ENCODE measurements around the gene GPR17.
A peak's percentile ranks its signal among the peaks of the same experiment; 100 is the strongest.

Gene GPR17

DNA sequence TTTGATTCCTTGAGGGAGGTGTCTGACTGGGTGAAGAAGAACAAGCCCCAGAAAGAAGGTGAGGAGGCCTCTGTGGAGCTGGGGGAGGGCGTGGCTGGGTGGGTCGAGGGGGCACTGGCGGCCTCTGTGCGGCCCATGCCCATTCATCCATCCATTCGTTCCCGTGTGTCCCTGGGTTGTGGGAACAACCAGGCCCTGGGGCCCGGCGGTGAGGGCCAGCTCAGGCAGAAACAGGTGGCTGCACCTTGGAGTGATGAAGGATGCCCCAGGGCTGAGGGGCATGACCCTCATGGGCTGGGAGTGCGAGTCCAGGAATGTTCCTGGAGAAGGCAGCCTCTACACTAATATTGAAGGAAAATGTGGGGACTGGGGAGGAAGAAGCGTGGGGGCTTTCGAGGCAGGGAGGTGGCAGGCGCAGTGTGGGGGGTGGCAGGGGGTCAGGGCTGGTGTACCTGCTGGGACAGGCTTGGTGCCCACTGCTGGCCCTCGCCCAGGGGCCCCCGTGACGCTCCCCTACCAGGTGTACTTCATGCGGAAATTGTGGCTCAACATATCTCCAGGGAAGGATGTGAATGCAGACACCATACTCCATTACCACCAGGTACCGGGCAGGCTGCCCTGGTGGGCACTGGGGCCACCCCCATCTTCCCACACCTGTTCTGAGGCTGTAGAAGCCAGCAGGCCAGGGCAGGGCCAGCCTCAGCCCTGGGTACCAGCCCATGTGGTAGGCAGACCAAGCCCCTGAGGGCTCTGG lies 11.2 kb upstream of the GPR17 start:
- peaks cover 10% of the 10 kb centered on the region for H3K4me1 ChIP-seq (ENCODE audit: control insufficient read depth, insufficient read depth, low read length)
- H3K4me3 ChIP-seq (ENCODE audit: low read length), result no peak overlapping the region
- H3K27ac ChIP-seq (ENCODE audit: low read depth, low read length), result peak overlapping the region; percentile 50
- no peaks in the 10 kb centered on the region for H3K36me3 ChIP-seq (ENCODE audit: control insufficient read depth, insufficient read depth, low read length)
- no peaks in the 10 kb centered on the region for H3K27me3 ChIP-seq (ENCODE audit: control insufficient read depth, insufficient read depth, low read length)
- no peak overlapping the region for H3K9ac ChIP-seq (ENCODE audit: low read length)

DNA sequence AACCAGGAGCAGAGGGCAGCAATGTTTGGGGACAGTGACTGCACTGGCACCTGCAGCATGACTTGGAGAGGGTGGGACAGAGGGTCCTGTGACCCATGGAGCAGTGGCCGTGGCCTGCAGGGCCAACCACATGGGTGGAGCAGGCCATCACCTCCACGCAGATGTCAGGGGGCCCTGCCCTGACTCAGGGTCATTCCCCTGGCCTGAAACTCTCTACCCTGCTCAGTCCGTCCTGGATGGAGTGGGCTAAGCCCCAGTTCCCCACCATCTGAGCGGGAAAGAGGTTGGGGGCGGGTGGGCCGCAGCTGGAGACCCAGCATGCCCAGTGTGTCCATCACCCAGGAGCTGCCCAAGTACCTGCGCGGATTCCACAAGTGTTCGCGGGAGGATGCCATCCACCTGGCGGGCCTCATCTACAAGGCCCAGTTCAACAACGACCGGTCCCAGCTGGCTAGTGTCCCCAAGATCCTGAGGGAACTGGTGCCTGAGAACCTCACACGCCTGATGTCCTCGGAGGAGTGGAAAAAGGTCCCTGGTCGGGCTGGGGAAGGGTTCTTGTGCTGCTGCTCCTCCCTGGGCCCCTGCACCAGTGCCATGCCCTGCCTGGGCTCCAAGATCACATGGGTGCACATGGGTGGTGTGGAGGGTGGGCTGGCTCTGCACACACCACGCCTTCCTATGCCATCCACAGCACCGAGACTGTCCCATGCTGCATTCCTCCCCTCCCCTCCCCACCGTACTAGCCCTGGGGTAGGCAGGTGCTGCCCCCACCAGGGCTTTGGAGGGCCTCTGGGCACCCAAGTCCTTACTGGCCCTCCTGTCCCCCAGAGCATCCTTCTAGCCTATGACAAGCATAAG lies 10.3 kb upstream of the GPR17 start:
- peaks cover 4% of the 10 kb centered on the region for H3K36me3 ChIP-seq (ENCODE audit: control insufficient read depth, insufficient read depth, low read length)
- H3K27ac ChIP-seq (ENCODE audit: low read depth, low read length), result peak overlapping the region; percentile 50
- no peaks in the 10 kb centered on the region for H3K27me3 ChIP-seq (ENCODE audit: control insufficient read depth, insufficient read depth, low read length)
- H3K4me1 ChIP-seq (ENCODE audit: control insufficient read depth, insufficient read depth, low read length), result peaks cover 10% of the 10 kb centered on the region
- H3K4me3 ChIP-seq (ENCODE audit: low read length), result no peak overlapping the region
- no peak overlapping the region for H3K9ac ChIP-seq (ENCODE audit: low read length)

DNA sequence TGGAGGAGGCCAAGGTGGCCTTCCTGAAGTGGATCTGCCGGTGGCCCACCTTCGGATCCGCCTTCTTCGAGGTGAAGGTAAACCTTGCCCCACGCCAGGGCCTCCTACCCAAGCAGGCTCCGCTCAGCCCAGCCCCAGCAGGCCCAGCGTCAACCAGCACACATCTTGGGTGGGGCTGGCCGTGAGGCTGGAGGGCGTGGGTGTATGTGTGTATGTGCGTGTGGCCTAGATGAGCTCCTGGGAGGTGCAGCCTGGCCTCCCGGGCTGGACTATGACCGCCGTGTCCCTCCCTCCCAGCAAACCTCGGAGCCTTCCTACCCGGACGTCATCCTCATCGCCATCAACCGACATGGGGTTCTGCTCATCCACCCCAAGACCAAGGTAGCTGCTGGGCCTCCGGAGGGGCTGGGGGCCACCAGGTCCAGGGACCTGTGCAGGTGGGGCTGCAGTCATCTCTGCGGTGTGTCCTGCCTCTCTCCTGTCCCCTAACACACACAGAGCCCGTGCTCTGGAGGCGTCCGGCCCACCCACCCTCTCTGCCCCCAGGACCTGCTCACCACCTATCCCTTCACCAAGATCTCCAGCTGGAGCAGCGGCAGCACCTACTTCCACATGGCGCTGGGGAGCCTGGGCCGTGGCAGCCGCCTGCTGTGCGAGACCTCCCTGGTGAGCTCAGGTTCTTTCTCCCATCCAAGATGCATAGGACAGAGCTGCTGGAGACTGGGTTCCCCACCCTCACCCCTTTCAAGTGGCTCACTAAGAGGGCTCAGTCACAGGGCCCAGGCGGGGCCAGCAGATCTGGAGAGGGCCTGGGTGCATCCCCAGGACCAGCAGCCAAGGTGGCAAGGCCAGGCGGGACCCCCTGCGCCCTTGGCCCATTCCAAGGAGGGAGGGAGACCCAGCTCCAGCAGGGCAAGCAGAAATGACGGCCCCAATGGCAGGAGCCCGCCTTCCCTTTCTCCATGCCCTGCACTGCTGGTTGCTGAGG lies 9.4 kb upstream of the GPR17 start:
- peaks cover 4% of the 10 kb centered on the region for H3K36me3 ChIP-seq (ENCODE audit: control insufficient read depth, insufficient read depth, low read length)
- H3K4me1 ChIP-seq (ENCODE audit: control insufficient read depth, insufficient read depth, low read length), result peaks cover 7% of the 10 kb centered on the region
- H3K9ac ChIP-seq (ENCODE audit: low read length), result no peak overlapping the region
- H3K27ac ChIP-seq (ENCODE audit: low read depth, low read length), result peak overlapping the region; percentile 34
- no peaks in the 10 kb centered on the region for H3K27me3 ChIP-seq (ENCODE audit: control insufficient read depth, insufficient read depth, low read length)
- no peak overlapping the region for H3K4me3 ChIP-seq (ENCODE audit: low read length)

- H3K9ac ChIP-seq (ENCODE audit: low read length), result no peak overlapping the region
- H3K4me3 ChIP-seq (ENCODE audit: low read length), result no peak overlapping the region
- H3K36me3 ChIP-seq (ENCODE audit: control insufficient read depth, insufficient read depth, low read length), result peaks cover 4% of the 10 kb centered on the region
- no peaks in the 10 kb centered on the region for H3K27me3 ChIP-seq (ENCODE audit: control insufficient read depth, insufficient read depth, low read length)
- peak overlapping the region; percentile 80 for H3K27ac ChIP-seq (ENCODE audit: low read depth, low read length)
- peaks cover 7% of the 10 kb centered on the region for H3K4me1 ChIP-seq (ENCODE audit: control insufficient read depth, insufficient read depth, low read length)
Observed at GRCh38 chr2:127637236-127637630, 8.7 kb upstream of the GPR17 start.

GRCh38 chr2:127637725-127638252 lies 8.2 kb upstream of the GPR17 start:
- Histone ChIP-seq H3K27ac (ENCODE audit: low read depth, low read length) (peak overlapping the region; percentile 80), H3K36me3 (ENCODE audit: control insufficient read depth, insufficient read depth, low read length) (peaks cover 7% of the 10 kb centered on the region), H3K9ac (ENCODE audit: low read length) (no peak overlapping the region), H3K4me3 (ENCODE audit: low read length) (no peak overlapping the region), H3K4me1 (ENCODE audit: control insufficient read depth, insufficient read depth, low read length) (peaks cover 7% of the 10 kb centered on the region), H3K27me3 (ENCODE audit: control insufficient read depth, insufficient read depth, low read length) (no peaks in the 10 kb centered on the region)

- Histone ChIP-seq H3K27me3 (ENCODE audit: control insufficient read depth, insufficient read depth, low read length) (no peaks in the 10 kb centered on the region), H3K36me3 (ENCODE audit: control insufficient read depth, insufficient read depth, low read length) (peaks cover 7% of the 10 kb centered on the region), H3K27ac (ENCODE audit: low read depth, low read length) (peak overlapping the region; percentile 80), H3K4me3 (ENCODE audit: low read length) (no peak overlapping the region), H3K4me1 (ENCODE audit: control insufficient read depth, insufficient read depth, low read length) (peaks cover 7% of the 10 kb centered on the region), H3K9ac (ENCODE audit: low read length) (no peak overlapping the region)
Observed at GRCh38 chr2:127638361-127639110, 7.4 kb upstream of the GPR17 start.

GRCh38 chr2:127639111-127639474 lies 6.9 kb upstream of the GPR17 start:
- Histone ChIP-seq H3K27me3 (ENCODE audit: control insufficient read depth, insufficient read depth, low read length) (no peaks in the 10 kb centered on the region), H3K4me1 (ENCODE audit: control insufficient read depth, insufficient read depth, low read length) (peaks cover 9% of the 10 kb centered on the region), H3K4me3 (ENCODE audit: low read length) (no peak overlapping the region), H3K27ac (ENCODE audit: low read depth, low read length) (peak overlapping the region; percentile 80), H3K36me3 (ENCODE audit: control insufficient read depth, insufficient read depth, low read length) (peaks cover 7% of the 10 kb centered on the region), H3K9ac (ENCODE audit: low read length) (no peak overlapping the region)

GRCh38 chr2:127640082-127641072 lies 5.6 kb upstream of the GPR17 start:
- H3K4me3 ChIP-seq (ENCODE audit: low read length), result no peak overlapping the region
- H3K9ac ChIP-seq (ENCODE audit: low read length), result no peak overlapping the region
- peaks cover 7% of the 10 kb centered on the region for H3K36me3 ChIP-seq (ENCODE audit: control insufficient read depth, insufficient read depth, low read length)
- peaks cover 6% of the 10 kb centered on the region for H3K4me1 ChIP-seq (ENCODE audit: control insufficient read depth, insufficient read depth, low read length)
- H3K27me3 ChIP-seq (ENCODE audit: control insufficient read depth, insufficient read depth, low read length), result no peaks in the 10 kb centered on the region
- peak overlapping the region; percentile 64 for H3K27ac ChIP-seq (ENCODE audit: low read depth, low read length)

- Histone ChIP-seq H3K9ac (ENCODE audit: low read length) (no peak overlapping the region), H3K4me1 (ENCODE audit: control insufficient read depth, insufficient read depth, low read length) (peaks cover 6% of the 10 kb centered on the region), H3K27ac (ENCODE audit: low read depth, low read length) (peak overlapping the region; percentile 64), H3K36me3 (ENCODE audit: control insufficient read depth, insufficient read depth, low read length) (peaks cover 7% of the 10 kb centered on the region), H3K4me3 (ENCODE audit: low read length) (no peak overlapping the region), H3K27me3 (ENCODE audit: control insufficient read depth, insufficient read depth, low read length) (no peaks in the 10 kb centered on the region)
Observed at GRCh38 chr2:127641133-127641532, 4.8 kb upstream of the GPR17 start.

DNA sequence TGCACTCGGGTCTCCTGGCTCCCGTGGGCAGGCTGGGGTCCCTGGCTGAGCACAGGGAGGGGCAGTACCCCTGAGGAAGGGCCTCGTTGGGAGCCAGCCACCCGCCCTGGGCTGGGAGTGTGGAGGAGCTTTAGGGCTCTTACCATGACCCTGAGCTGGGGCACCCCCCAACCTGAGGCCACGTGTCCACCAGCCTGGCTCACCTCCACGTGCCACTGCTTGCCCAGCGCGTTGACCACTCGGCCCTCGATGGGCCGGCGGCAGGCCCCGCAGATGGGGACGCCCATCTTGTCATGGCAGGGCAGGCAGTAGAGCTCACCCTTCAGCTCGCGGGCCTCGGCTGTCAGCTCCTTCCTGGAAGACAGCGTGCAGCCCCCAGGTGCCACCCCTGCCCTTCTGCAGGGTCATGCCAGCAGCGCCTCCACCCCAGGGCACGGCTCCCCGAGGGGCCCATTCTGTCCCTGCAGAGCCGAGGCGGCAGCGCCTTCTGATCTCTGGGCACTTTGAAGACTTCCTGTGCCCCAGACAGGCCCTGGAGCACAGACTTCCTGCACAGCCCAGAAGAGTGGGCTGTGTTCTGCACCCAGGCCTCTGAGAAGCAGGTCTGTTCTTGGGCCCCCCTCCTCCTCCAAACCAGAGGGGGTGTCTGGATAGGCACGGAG lies 4.0 kb upstream of the GPR17 start:
- Histone ChIP-seq H3K9ac (ENCODE audit: low read length) (no peak overlapping the region), H3K4me3 (ENCODE audit: low read length) (no peak overlapping the region), H3K36me3 (ENCODE audit: control insufficient read depth, insufficient read depth, low read length) (peaks cover 7% of the 10 kb centered on the region), H3K4me1 (ENCODE audit: control insufficient read depth, insufficient read depth, low read length) (peaks cover 14% of the 10 kb centered on the region), H3K27ac (ENCODE audit: low read depth, low read length) (peak overlapping the region; percentile 42), H3K27me3 (ENCODE audit: control insufficient read depth, insufficient read depth, low read length) (no peaks in the 10 kb centered on the region)

Data from rectal smooth muscle tissue (tissue), 1 donor.